Fibroblast of lung (primary cell): ENCODE data around the gene VAV2. TPM values are rescaled to one million over a fixed set of nuclear protein-coding genes. Genes with fewer than 3 reads are reported as not detected.

Experiments
- DNase-seq, 2 donors: peaks; one replicate each; pipeline versions ENCODE4 v3.0.0 to v3.0.0-alpha.2; 2010; ENCODE audit warnings: low read depth in 2 of 2
- H2AFZ ChIP-seq: 2 replicates; pipeline ENCODE4 v1.5.1; 2012; ENCODE audit warnings: low read length, control low read depth, inconsistent platforms
- H3K27ac ChIP-seq: 2 replicates; pipeline ENCODE4 v1.5.1; 2011; ENCODE audit warnings: low read length, control low read depth; ENCODE audit not compliant: insufficient read depth
- H3K27me3 ChIP-seq: 2 replicates; pipeline ENCODE4 v1.5.1; 2011; ENCODE audit warnings: mild to moderate bottlenecking, low read length; ENCODE audit not compliant: control insufficient read depth, insufficient read depth
- H3K36me3 ChIP-seq: 2 replicates; pipeline ENCODE4 v1.5.1; 2011; ENCODE audit warnings: low read length; ENCODE audit not compliant: control insufficient read depth, insufficient read depth
- H3K4me1 ChIP-seq: 2 replicates; pipeline ENCODE4 v1.5.1; 2011; ENCODE audit warnings: low read length; ENCODE audit not compliant: control insufficient read depth, insufficient read depth; ENCODE audit errors: extremely low read depth
- H3K4me2 ChIP-seq: 2 replicates; pipeline ENCODE4 v1.5.1; 2011; ENCODE audit warnings: low read length, control low read depth; ENCODE audit not compliant: insufficient read depth; ENCODE audit errors: extremely low read depth
- H3K4me3 ChIP-seq, 4 experiments: fragments of 200-600 bp in 1 of 4; sonication (generic) in 1 of 4; replicated peaks in 1 of 4; 2 replicates each; pipeline ENCODE4 v1.5.1; 2011 to 2016; ENCODE audit warnings: low read length in 4 of 4, low read depth in 3 of 4, mild to moderate bottlenecking in 3 of 4, control low read depth in 2 of 4, inconsistent platforms in 1 of 4, mixed read lengths in 1 of 4; ENCODE audit not compliant: insufficient read depth in 1 of 4; ENCODE audit errors: control extremely low read depth in 1 of 4
- H3K79me2 ChIP-seq: 2 replicates; pipeline ENCODE4 v1.5.1; 2012; ENCODE audit warnings: mild to moderate bottlenecking, low read length, inconsistent platforms; ENCODE audit not compliant: control insufficient read depth, insufficient read depth
- H3K9ac ChIP-seq: 2 replicates; pipeline ENCODE4 v1.5.1; 2011; ENCODE audit warnings: mild to moderate bottlenecking, low read length, control low read depth; ENCODE audit not compliant: insufficient read depth
- H3K9me3 ChIP-seq: 2 replicates; pipeline ENCODE4 v1.5.1; 2012; ENCODE audit warnings: low read depth, low read length; ENCODE audit not compliant: control insufficient read depth, insufficient read depth
- H4K20me1 ChIP-seq: 2 replicates; pipeline ENCODE4 v1.5.1; 2011; ENCODE audit warnings: low read length; ENCODE audit not compliant: control insufficient read depth, insufficient read depth; ENCODE audit errors: extremely low read depth
- CTCF ChIP-seq, 2 donors: IDR thresholded peaks in 1 of 2; conservative IDR thresholded peaks in 1 of 2; 1 replicate in 1 of 2; 2 replicates in 1 of 2; pipeline ENCODE4 v1.5.1; 2011 to 2012; ENCODE audit warnings: low read length in 2 of 2, control low read depth in 1 of 2, inconsistent platforms in 1 of 2, low read depth in 1 of 2, mild to moderate bottlenecking in 1 of 2
- EZH2 ChIP-seq: IDR thresholded peaks from 2 replicates; pipeline ENCODE4 v1.5.1; 2012; ENCODE audit warnings: low read length, control low read depth, mild to moderate bottlenecking; ENCODE audit errors: missing control alignments
- polyA plus RNA-seq, 2 donors: library from polyadenylated mRNA; depleted of rRNA in 1 of 2; stranded (reverse) in 1 of 2; unstranded in 1 of 2; fragments of >200 nt; gene quantifications; 2 replicates each; pipeline ENCODE4 v1.2.1, GENCODE V29; 2011 to 2012; ENCODE audit warnings: missing spikeins in 1 of 2
- total RNA-seq: library from RNA; depleted of rRNA; stranded (reverse); fragments of >200 nt; gene quantifications from 2 replicates; pipeline ENCODE4 v1.2.1, GENCODE V29; 2014

Gene VAV2
- total and polyA plus RNA-seq, 2 donors (not counting 1 experiment from before 2014, with no cell fraction given) = 13.7 to 17.7 TPM

- no peak for DNase-seq
- no peak overlapping the region for H3K4me3 ChIP-seq
- H3K4me1 ChIP-seq = peaks cover 2% of the 10 kb centered on the region
- H4K20me1 ChIP-seq = no peaks in the 10 kb centered on the region
- H3K27ac ChIP-seq = no peak overlapping the region
- H3K9ac ChIP-seq = no peak overlapping the region
- TF ChIP-seq CTCF (conservative IDR thresholded peaks at IDR 0.05 in 1 of 2, IDR thresholded peaks at IDR 0.05 in 1 of 2; ENCODE audit: low read depth in 1 of 2, low read length in 2 of 2) = no peak
- no peak for TF ChIP-seq EZH2
- no peaks in the 10 kb centered on the region for H3K9me3 ChIP-seq
- H3K4me2 ChIP-seq = no peak overlapping the region
- H3K27me3 ChIP-seq = no peaks in the 10 kb centered on the region
- H3K79me2 ChIP-seq = no peaks in the 10 kb centered on the region
- H3K36me3 ChIP-seq = no peaks in the 10 kb centered on the region
- no peak overlapping the region for H2AFZ ChIP-seq
Observed at GRCh38 chr9:133828338-133828997, 163.7 kb downstream of the VAV2 start.

- H3K4me1 ChIP-seq = peaks cover 2% of the 10 kb centered on the region
- no peaks in the 10 kb centered on the region for H3K36me3 ChIP-seq
- H4K20me1 ChIP-seq = no peaks in the 10 kb centered on the region
- H3K79me2 ChIP-seq = no peaks in the 10 kb centered on the region
- H2AFZ ChIP-seq = no peak overlapping the region
- no peak overlapping the region for H3K4me3 ChIP-seq
- H3K9ac ChIP-seq = no peak overlapping the region
- peak overlapping the region; percentile 9 for H3K27ac ChIP-seq
- DNase-seq = no peak
- no peak overlapping the region for H3K4me2 ChIP-seq
- TF ChIP-seq EZH2 = no peak
- TF ChIP-seq CTCF (conservative IDR thresholded peaks at IDR 0.05 in 1 of 2, IDR thresholded peaks at IDR 0.05 in 1 of 2; ENCODE audit: low read depth in 1 of 2, low read length in 2 of 2) = no peak
- H3K27me3 ChIP-seq = no peaks in the 10 kb centered on the region
- H3K9me3 ChIP-seq = no peaks in the 10 kb centered on the region
Observed at GRCh38 chr9:133826289-133827085, 165.6 kb downstream of the VAV2 start.

GRCh38 chr9:133825555-133826218 is 166.4 kb downstream of the VAV2 start:
- Histone ChIP-seq H3K9ac (no peak overlapping the region), H3K36me3 (no peaks in the 10 kb centered on the region), H3K27me3 (no peaks in the 10 kb centered on the region), H4K20me1 (no peaks in the 10 kb centered on the region), H3K4me2 (no peak overlapping the region), H3K4me1 (peaks cover 2% of the 10 kb centered on the region), H2AFZ (no peak overlapping the region), H3K4me3 (no peak overlapping the region), H3K27ac (peak overlapping the region; percentile 20), H3K79me2 (no peaks in the 10 kb centered on the region), H3K9me3 (no peaks in the 10 kb centered on the region)
- peak in 1 of 2 donors; percentile 87 for DNase-seq
- TF ChIP-seq CTCF (conservative IDR thresholded peaks at IDR 0.05 in 1 of 2, IDR thresholded peaks at IDR 0.05 in 1 of 2; ENCODE audit: low read depth in 1 of 2, low read length in 2 of 2) (no peak), EZH2 (no peak)
